Colonic mucosa (tissue), 4 donors: ENCODE data around the gene TRIB2. TPM values are rescaled to one million over a fixed set of nuclear protein-coding genes. Genes with fewer than 3 reads are reported as not detected.

ENCODE experiments used
- DNase-seq: peaks from one replicate; pipeline ENCODE4 v3.0.0-alpha.2; 2020
- H3K27ac ChIP-seq: fragments of 200-600 bp; one replicate; pipeline ENCODE4 v1.8.0; 2021
- H3K27me3 ChIP-seq: fragments of 200-600 bp; one replicate; pipeline ENCODE4 v1.8.0; 2021
- H3K36me3 ChIP-seq: fragments of 200-600 bp; one replicate; pipeline ENCODE4 v1.8.0; 2021
- H3K4me1 ChIP-seq: fragments of 200-600 bp; one replicate; pipeline ENCODE4 v1.8.0; 2021; ENCODE audit warnings: mild to moderate bottlenecking
- H3K4me3 ChIP-seq: fragments of 200-600 bp; one replicate; pipeline ENCODE4 v1.8.0; 2021
- H3K9ac ChIP-seq, 2 donors: one replicate each; pipeline ENCODE4 v1.7.0; 2013; ENCODE audit warnings: control low read depth in 2 of 2, low read depth in 2 of 2, low read length in 2 of 2
- H3K9me3 ChIP-seq: fragments of 200-600 bp; one replicate; pipeline ENCODE4 v1.8.0; 2021
- intact Hi-C: fragments of 100-400 bp; cut with DNase I; formaldehyde crosslinking; loops from one replicate; pipeline ENCODE4 v1.14.1; 2022
- total RNA-seq, 2 donors: library from RNA; stranded (reverse); fragmentation: NEBNext Ultra II Directional in 1 of 2; extraction: Animal tissue kit (Norgen Biotek cat#: 25700) in 1 of 2; gene quantifications; one replicate each; pipeline ENCODE4 v1.2.1, GENCODE V29; 2021
- TF ChIP-seq, protein P1 (sequence below): fragments of 200-600 bp; IDR thresholded peaks from one replicate; pipeline ENCODE4 v1.8.0; 2022; ENCODE audit warnings: antibody characterized with exemption, mild to moderate bottlenecking
- donor health status: healthy.
- donor health status: DM: no; HTN: no; CAD: no.
- donor health status: DM: no; HTN: no; CAD: no.

TRIB2 gene
- total RNA-seq, 2 donors from 2014 or later: 3.7 to 10.5 TPM

DNA sequence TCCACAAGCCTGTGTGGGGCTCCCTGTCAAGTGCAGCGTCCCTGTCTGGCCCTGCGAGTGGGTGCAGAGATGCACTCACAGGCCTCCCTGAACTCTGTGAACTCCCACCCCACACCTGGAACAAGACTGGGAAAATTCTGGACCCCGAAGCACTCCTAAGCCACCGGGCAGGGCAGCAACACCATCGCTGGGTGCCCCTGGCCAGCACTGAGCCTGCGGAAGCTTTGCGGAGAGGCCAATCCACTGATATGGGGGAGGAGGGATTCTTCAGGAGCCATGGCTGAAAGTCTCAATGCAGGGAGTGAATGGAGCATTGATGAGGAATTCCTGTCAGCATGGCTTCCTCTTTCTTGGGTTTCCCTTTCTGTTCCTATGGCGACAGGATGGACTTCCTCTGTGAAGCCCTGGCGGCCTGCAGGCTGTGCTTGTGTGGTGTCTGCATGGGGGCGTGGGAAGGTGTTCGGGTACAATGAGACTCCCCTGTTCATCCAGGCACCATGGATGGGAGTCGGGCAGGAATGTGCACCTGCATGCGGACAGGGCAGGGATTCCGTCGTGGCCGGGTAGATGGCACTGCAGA, 15.1 kb downstream of the TRIB2 start:
- Histone ChIP-seq H3K9me3 (no peaks in the 10 kb centered on the region), H3K36me3 (no peaks in the 10 kb centered on the region), H3K4me3 (no peak overlapping the region), H3K9ac (no peak overlapping the region), H3K27me3 (no peaks in the 10 kb centered on the region), H3K27ac (no peak overlapping the region), H3K4me1 (no peaks in the 10 kb centered on the region)
- TF ChIP-seq, protein P1, sequence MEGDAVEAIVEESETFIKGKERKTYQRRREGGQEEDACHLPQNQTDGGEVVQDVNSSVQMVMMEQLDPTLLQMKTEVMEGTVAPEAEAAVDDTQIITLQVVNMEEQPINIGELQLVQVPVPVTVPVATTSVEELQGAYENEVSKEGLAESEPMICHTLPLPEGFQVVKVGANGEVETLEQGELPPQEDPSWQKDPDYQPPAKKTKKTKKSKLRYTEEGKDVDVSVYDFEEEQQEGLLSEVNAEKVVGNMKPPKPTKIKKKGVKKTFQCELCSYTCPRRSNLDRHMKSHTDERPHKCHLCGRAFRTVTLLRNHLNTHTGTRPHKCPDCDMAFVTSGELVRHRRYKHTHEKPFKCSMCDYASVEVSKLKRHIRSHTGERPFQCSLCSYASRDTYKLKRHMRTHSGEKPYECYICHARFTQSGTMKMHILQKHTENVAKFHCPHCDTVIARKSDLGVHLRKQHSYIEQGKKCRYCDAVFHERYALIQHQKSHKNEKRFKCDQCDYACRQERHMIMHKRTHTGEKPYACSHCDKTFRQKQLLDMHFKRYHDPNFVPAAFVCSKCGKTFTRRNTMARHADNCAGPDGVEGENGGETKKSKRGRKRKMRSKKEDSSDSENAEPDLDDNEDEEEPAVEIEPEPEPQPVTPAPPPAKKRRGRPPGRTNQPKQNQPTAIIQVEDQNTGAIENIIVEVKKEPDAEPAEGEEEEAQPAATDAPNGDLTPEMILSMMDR: no peak
- no peak for DNase-seq
- intact Hi-C loops: no loop called here

- TF ChIP-seq, protein P1: no peak
- intact Hi-C loops: no loop called here
- no peaks in the 10 kb centered on the region for H3K9me3 ChIP-seq
- H3K36me3 ChIP-seq: no peaks in the 10 kb centered on the region
- H3K9ac ChIP-seq: no peak overlapping the region
- H3K27ac ChIP-seq: no peak overlapping the region
- no peaks in the 10 kb centered on the region for H3K27me3 ChIP-seq
- DNase-seq: no peak
- H3K4me1 ChIP-seq: no peaks in the 10 kb centered on the region
- no peak overlapping the region for H3K4me3 ChIP-seq
These were observed 15.9 kb downstream of the TRIB2 start for GRCh38 chr2:12732651-12733050.

DNA sequence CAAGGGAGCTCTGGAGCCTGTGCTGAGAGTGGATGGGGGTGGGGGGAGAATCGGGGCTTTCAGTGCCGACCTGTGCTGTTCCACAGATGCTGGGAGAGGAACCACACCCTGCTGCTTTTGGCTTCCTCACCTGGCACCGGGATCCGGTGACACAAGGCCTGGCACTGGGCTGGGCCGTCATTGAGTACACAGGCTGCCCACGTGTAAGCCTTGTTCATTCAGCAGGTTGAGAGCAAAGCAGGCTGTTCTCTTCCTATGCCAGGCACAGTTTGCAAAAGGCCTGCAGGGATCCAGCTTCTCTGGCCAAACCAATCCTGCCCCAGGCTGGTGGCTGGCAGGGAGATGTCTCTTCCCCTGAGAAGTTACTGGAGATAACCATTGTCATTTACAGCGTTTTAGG, 17.1 kb downstream of the TRIB2 start:
- intact Hi-C loops: no loop called here
- no peak overlapping the region for H3K4me3 ChIP-seq
- H3K27me3 ChIP-seq: no peaks in the 10 kb centered on the region
- H3K36me3 ChIP-seq: no peaks in the 10 kb centered on the region
- TF ChIP-seq, protein P1: no peak
- H3K9ac ChIP-seq: no peak overlapping the region
- H3K27ac ChIP-seq: no peak overlapping the region
- H3K4me1 ChIP-seq: no peaks in the 10 kb centered on the region
- no peak for DNase-seq
- no peaks in the 10 kb centered on the region for H3K9me3 ChIP-seq

DNA sequence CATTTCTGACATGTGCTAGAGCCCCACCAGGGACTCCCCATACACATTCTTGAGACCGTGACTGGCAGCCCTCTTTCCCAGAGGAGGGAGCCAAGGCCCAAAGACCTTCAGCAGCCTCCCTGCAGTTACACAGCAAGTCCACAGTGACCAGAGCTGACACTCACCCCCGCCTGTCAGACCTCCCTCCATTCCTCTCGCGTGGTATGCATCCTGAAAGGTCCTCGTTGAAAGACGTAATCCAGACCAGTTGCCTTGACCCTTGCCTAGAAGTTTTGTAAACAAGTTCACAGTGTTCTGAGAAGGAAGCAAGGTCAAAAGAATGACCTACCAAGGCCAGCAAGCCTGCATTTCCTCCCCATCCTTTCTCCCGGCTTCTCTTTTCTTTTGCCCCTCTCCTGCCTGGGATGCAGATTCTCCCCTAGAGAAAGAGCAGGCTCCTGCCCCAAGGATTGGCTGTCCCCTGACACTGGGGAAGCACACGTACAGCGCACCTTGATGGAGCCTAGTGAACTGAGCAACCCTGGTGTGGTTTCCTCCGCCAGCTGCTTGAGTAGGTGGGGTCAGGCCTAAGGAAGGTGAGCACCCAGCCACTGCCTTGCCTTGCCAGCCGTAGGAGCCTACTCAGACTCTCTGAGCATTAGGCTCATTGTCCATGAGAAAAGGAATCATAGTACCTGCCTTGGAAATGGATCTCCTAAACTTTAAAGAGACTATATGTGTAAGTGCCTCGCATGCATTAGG, 18.3 kb downstream of the TRIB2 start:
- Histone ChIP-seq H3K4me1 (no peaks in the 10 kb centered on the region), H3K9ac (no peak overlapping the region)
- intact Hi-C loops: no loop called here

DNA sequence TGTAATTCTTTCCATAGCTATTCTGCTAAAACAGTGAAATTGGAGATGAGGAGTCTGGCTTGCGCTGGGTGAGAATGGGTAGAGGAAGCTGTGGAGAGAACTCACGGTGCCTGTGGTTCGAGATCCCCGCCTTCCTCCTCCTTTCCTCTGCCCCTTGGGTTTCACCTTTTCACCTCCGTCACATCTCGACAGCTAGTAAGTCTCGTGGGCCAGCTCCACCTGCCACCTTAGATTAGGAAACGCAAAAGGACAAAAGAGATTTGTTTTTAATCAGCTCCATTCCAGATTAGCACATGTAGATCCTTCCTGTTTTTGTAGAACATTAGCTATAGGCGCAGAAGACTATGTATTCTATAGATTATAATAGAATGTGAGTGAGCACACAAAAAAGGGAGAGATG, 20.6 kb downstream of the TRIB2 start:
- TF ChIP-seq, protein P1: no peak
- Histone ChIP-seq H3K36me3 (no peaks in the 10 kb centered on the region), H3K9ac (no peak overlapping the region), H3K9me3 (no peaks in the 10 kb centered on the region), H3K27me3 (no peaks in the 10 kb centered on the region), H3K4me1 (no peaks in the 10 kb centered on the region), H3K27ac (no peak overlapping the region), H3K4me3 (no peak overlapping the region)
- intact Hi-C loops: no loop called here
- no peak for DNase-seq

More for the DNA sequence above, 18.3 kb downstream of the TRIB2 start:
- H3K4me3 ChIP-seq: no peak overlapping the region
- H3K27ac ChIP-seq: no peak overlapping the region
- H3K27me3 ChIP-seq: no peaks in the 10 kb centered on the region
- TF ChIP-seq, protein P1: no peak
- H3K36me3 ChIP-seq: no peaks in the 10 kb centered on the region
- no peak for DNase-seq
- no peaks in the 10 kb centered on the region for H3K9me3 ChIP-seq
